A673 (cell line): ENCODE data around the gene NUBPL. TPM values are rescaled to one million over a fixed set of nuclear protein-coding genes. Genes with fewer than 3 reads are reported as not detected.
A peak's percentile ranks its signal among the peaks of the same experiment; 100 is the strongest.

Experiments
- BruUV-seq: library from RNA; stranded (reverse); fragments of 400-500 nt; replicated peaks from 2 replicates; lab custom pipeline; 2021; lab: Mats Ljungman, UMichigan
- CTCF ChIA-PET: fragments of 300-600 bp; sonication (Branson Sonifier 250); formaldehyde crosslinking; loops from one replicate; lab custom pipeline; 2022; ENCODE audit warnings: antibody characterized with exemption; lab: Charles Lee
- POLR2A ChIA-PET: fragments of 300-600 bp; sonication (Branson Sonifier 250); formaldehyde crosslinking; loops from one replicate; lab custom pipeline; 2022; ENCODE audit warnings: antibody characterized with exemption; ENCODE audit not compliant: low non-redundant PET; lab: Charles Lee
- DNase-seq: peaks from one replicate; pipeline ENCODE4 v3.0.0-alpha.2; 2015; ENCODE audit warnings: low spot score
- H3K27ac ChIP-seq: fragments of 200-600 bp; sonication (generic); 2 replicates; pipeline ENCODE4 v1.5.1; 2016; ENCODE audit warnings: mixed run types, low read depth, mild to moderate bottlenecking, mixed read lengths, antibody characterized with exemption, low read length; ENCODE audit not compliant: poor library complexity, severe bottlenecking
- H3K27me3 ChIP-seq: fragments of 200-600 bp; sonication (generic); replicated peaks from 2 replicates; pipeline ENCODE4 v1.6.1; 2017; ENCODE audit warnings: mixed run types, low read depth, mild to moderate bottlenecking, mixed read lengths, antibody characterized with exemption, low read length; ENCODE audit not compliant: insufficient read depth, poor library complexity
- H3K36me3 ChIP-seq: fragments of 200-600 bp; sonication (generic); 2 replicates; pipeline ENCODE4 v1.6.1; 2016; ENCODE audit warnings: mixed run types, mild to moderate bottlenecking, mixed read lengths, antibody characterized with exemption, low read length; ENCODE audit not compliant: insufficient read depth, poor library complexity, severe bottlenecking
- H3K4me1 ChIP-seq: fragments of 200-600 bp; sonication (generic); 2 replicates; pipeline ENCODE4 v1.6.1; 2017; ENCODE audit warnings: mixed run types, mild to moderate bottlenecking, mixed read lengths, antibody characterized with exemption, low read length; ENCODE audit not compliant: insufficient read depth, poor library complexity, severe bottlenecking
- H3K4me3 ChIP-seq: fragments of 200-600 bp; sonication (generic); 2 replicates; pipeline ENCODE4 v1.5.1; 2016; ENCODE audit warnings: low read depth, mixed run types, mild to moderate bottlenecking, mixed read lengths, low read length; ENCODE audit not compliant: poor library complexity, severe bottlenecking
- H3K9me3 ChIP-seq: fragments of 200-600 bp; sonication (generic); 2 replicates; pipeline ENCODE4 v1.6.1; 2016; ENCODE audit warnings: mixed run types, low read depth, mild to moderate bottlenecking, mixed read lengths, antibody characterized with exemption, low read length; ENCODE audit not compliant: poor library complexity, severe bottlenecking
- EZH2 ChIP-seq: fragments of 200-600 bp; sonication (generic); IDR thresholded peaks from 2 replicates; pipeline ENCODE4 v1.6.1; 2017; ENCODE audit warnings: borderline replicate concordance, low read depth, mild to moderate bottlenecking, mixed read lengths, antibody characterized with exemption, low read length; ENCODE audit not compliant: poor library complexity, severe bottlenecking
- intact Hi-C: fragments of 100-400 bp; cut with micrococcal nuclease; formaldehyde crosslinking; loops from one replicate; pipeline ENCODE4 v1.10.0; 2022; ENCODE audit not compliant: unreplicated experiment
- total RNA-seq: library from RNA; stranded (reverse); gene quantifications from 2 replicates; pipeline ENCODE4 v1.2.3, GENCODE V29; 2021
- TF ChIP-seq, protein P1 (sequence below): fragments of 300-800, 200-600 bp; sonication (generic); conservative IDR thresholded peaks from 2 replicates; pipeline ENCODE4 v1.5.1; 2017; ENCODE audit warnings: low read depth, mild to moderate bottlenecking, antibody characterized with exemption, low read length, moderate library complexity, mixed read lengths

The NUBPL gene
- total RNA-seq, 1 experiment from 2014 or later: 15.5 TPM

DNA sequence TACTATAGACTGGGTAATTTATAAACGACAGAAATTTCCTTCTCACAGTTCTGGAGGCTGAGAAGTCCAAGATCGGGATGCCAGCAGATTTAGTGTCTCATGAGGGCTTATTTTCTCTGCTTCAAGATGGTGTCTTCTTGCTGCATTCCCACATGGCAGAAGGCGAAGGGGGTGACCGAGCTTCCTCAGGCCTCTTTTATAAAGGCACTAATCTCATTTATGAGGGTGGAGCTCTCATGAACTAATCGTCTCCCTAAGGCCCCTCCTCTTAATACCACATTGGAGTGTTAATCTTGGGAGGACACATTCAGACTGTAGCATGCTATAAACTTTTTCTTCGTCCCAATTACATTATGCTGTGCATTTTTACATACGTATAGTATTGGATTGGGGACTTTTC, 315.5 kb downstream of the NUBPL start:
- intact Hi-C loops: no loop called here
- Histone ChIP-seq H3K4me3 (no peak overlapping the region), H3K36me3 (no peaks in the 10 kb centered on the region), H3K27ac (peak overlapping the region; percentile 25), H3K27me3 (no peaks in the 10 kb centered on the region), H3K9me3 (no peaks in the 10 kb centered on the region), H3K4me1 (peaks cover 14% of the 10 kb centered on the region)
- ChIA-PET CTCF (no interaction called here), POLR2A (interaction anchor here (0.8 kb wide), 1 partner anchor 9 kb away, joined by 13 read pairs; no protein-coding TSS in a partner anchor)
- peak; percentile 65 for DNase-seq
- TF ChIP-seq EZH2: no peak
- TF ChIP-seq, protein P1, sequence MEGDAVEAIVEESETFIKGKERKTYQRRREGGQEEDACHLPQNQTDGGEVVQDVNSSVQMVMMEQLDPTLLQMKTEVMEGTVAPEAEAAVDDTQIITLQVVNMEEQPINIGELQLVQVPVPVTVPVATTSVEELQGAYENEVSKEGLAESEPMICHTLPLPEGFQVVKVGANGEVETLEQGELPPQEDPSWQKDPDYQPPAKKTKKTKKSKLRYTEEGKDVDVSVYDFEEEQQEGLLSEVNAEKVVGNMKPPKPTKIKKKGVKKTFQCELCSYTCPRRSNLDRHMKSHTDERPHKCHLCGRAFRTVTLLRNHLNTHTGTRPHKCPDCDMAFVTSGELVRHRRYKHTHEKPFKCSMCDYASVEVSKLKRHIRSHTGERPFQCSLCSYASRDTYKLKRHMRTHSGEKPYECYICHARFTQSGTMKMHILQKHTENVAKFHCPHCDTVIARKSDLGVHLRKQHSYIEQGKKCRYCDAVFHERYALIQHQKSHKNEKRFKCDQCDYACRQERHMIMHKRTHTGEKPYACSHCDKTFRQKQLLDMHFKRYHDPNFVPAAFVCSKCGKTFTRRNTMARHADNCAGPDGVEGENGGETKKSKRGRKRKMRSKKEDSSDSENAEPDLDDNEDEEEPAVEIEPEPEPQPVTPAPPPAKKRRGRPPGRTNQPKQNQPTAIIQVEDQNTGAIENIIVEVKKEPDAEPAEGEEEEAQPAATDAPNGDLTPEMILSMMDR: no peak
- no TSS peak for BruUV-seq

DNA sequence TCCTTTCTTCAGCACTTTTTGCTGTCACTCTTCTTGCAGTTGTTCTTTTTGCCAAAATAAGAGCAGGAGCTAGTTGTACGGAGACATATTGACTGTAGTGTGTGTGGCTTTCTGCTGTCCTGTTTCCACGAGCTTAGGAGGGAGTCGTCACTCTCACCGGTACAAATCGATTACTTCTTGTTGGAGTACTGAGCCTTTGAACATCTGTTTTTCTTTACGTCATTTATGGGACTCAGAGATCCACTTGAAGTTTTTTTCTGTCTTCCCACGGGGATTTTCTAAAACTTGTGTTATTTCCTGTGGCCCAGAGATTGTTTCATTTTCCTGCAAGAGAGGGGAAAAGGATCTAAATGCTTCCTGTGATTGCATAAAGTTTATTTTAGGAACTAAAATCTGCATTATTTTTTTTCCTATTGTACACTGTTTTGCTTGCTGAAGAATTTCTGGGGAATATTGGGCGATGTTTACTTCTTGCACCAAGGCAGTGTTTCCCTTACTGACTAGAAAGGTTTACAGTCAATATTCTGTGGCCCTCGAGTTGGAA, 316.1 kb downstream of the NUBPL start:
- H3K36me3 ChIP-seq: no peaks in the 10 kb centered on the region
- BruUV-seq: no TSS peak
- peaks cover 14% of the 10 kb centered on the region for H3K4me1 ChIP-seq
- DNase-seq: peak; percentile 70
- no peaks in the 10 kb centered on the region for H3K27me3 ChIP-seq
- POLR2A ChIA-PET: interaction anchor here (0.8 kb wide), 1 partner anchor 9 kb away, joined by 13 read pairs; no protein-coding TSS in a partner anchor
- peak overlapping the region; percentile 7 for H3K4me3 ChIP-seq
- CTCF ChIA-PET: no interaction called here
- H3K27ac ChIP-seq: peak overlapping the region; percentile 25
- intact Hi-C loops: no loop called here
- H3K9me3 ChIP-seq: no peaks in the 10 kb centered on the region
- TF ChIP-seq EZH2: no peak

- no peaks in the 10 kb centered on the region for H3K36me3 ChIP-seq
- no peaks in the 10 kb centered on the region for H3K27me3 ChIP-seq
- no peaks in the 10 kb centered on the region for H3K9me3 ChIP-seq
- no peak overlapping the region for H3K27ac ChIP-seq
- intact Hi-C loops: no loop called here
- peak; percentile 10 for DNase-seq
- no TSS peak for BruUV-seq
- no peak overlapping the region for H3K4me3 ChIP-seq
- H3K4me1 ChIP-seq: peaks cover 14% of the 10 kb centered on the region
- POLR2A ChIA-PET: no interaction called here
- TF ChIP-seq, protein P1: no peak
- TF ChIP-seq EZH2: no peak
- CTCF ChIA-PET: no interaction called here
Measured at GRCh38 chr14:31879661-31880348, 318.6 kb downstream of the NUBPL start.
